Esophagus muscularis mucosa (tissue), 4 donors: ENCODE data around the gene LRP1. TPM values are rescaled to one million over a fixed set of nuclear protein-coding genes. Genes with fewer than 3 reads are reported as not detected.

Experiments
- DNase-seq: peaks from one replicate; pipeline ENCODE4 v3.0.0-alpha.2; 2017; ENCODE audit errors: extremely low spot score
- H3K27ac ChIP-seq, 4 donors: fragments of 200-600 bp; sonication (generic); replicated peaks in 1 of 4; 1 replicate in 3 of 4; 2 replicates in 1 of 4; pipeline ENCODE4 v1.5.1; 2016 to 2019; ENCODE audit warnings: mild to moderate bottlenecking in 1 of 4
- H3K27me3 ChIP-seq, 4 donors: fragments of 200-600 bp; sonication (generic); one replicate each; pipeline versions ENCODE4 v1.5.1 to v1.6.0; 2016 to 2019
- H3K36me3 ChIP-seq, 4 donors: fragments of 200-600 bp; sonication (generic); one replicate each; pipeline ENCODE4 v1.5.1; 2016 to 2019
- H3K4me1 ChIP-seq, 4 donors: fragments of 200-600 bp; sonication (generic); one replicate each; pipeline ENCODE4 v1.5.1; 2016 to 2019
- H3K4me3 ChIP-seq, 4 donors: fragments of 200-600 bp; sonication (generic); 1 replicate in 2 of 4; 2 replicates in 2 of 4; pipeline ENCODE4 v1.5.1; 2016 to 2019; ENCODE audit warnings: mild to moderate bottlenecking in 4 of 4, moderate library complexity in 1 of 4
- H3K9me3 ChIP-seq, 4 donors: fragments of 200-600 bp; sonication (generic); 1 replicate in 3 of 4; 2 replicates in 1 of 4; pipeline ENCODE4 v1.5.1; 2016 to 2019
- CTCF ChIP-seq, 3 experiments: fragments of 200-600 bp in 2 of 3; fragments of 450-650 bp in 1 of 3; sonication (generic) in 2 of 3; IDR thresholded peaks; one replicate each; pipeline ENCODE4 v1.5.1; 2017 to 2019; ENCODE audit warnings: antibody characterized with exemption in 3 of 3, mild to moderate bottlenecking in 2 of 3, moderate library complexity in 1 of 3
- EP300 ChIP-seq: sonication (generic); formaldehyde crosslinking; IDR thresholded peaks from one replicate; pipeline ENCODE4 v1.6.1; 2017; ENCODE audit warnings: antibody characterized with exemption
- POLR2A ChIP-seq: fragments of 450-650 bp; IDR thresholded peaks from one replicate; pipeline ENCODE4 v1.6.1; 2017; ENCODE audit warnings: antibody characterized with exemption, moderate library complexity, mild to moderate bottlenecking, low read depth
- POLR2AphosphoS5 ChIP-seq, 2 donors: sonication (generic); formaldehyde crosslinking; IDR thresholded peaks; one replicate each; pipeline ENCODE4 v1.6.1; 2017; ENCODE audit warnings: antibody characterized with exemption in 2 of 2
- WGBS: methylation state at CpG from one replicate; pipeline ENCODE4 v1.1.5; 2018; 5-methylcytosine and 5-hydroxymethylcytosine counted together
- intact Hi-C: fragments of 100-400 bp; cut with DNase I; formaldehyde crosslinking; loops from one replicate; pipeline ENCODE4 v1.15.1; 2023
- total RNA-seq, 4 donors: library from RNA; depleted of rRNA; stranded (reverse); fragments of >200 nt; gene quantifications; one replicate each; pipeline versions ENCODE4 v1.1.0 to v1.2.1, GENCODE V29; 2016

LRP1 gene
- total RNA-seq, 4 donors from 2014 or later: 203 to 338 (median 250) TPM

DNA sequence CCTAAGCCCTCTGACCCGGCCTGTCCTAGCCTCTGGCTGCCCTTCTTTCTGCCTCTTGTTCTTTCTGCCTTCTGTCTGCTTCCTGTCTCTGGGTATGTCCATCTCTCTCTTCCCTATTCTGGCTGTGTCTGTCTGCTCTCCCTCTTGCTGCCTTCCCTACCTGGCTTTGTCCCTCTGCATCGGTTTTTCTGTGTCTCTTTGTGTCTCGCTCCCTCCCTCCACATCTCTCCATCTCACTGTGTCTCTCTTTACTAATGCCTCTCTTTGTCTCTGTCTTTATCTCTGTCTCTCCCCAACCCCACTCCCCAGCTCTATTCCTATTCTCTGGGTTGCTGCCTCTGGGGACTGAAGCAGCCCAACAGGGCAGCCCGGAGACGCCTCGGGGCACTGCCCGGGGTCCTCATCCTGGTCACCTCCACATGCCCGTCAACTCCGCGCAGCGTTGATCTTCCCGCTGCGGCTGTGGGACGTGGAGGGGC, 111.3 kb downstream of the LRP1 start:
- Histone ChIP-seq H3K4me3 (peak overlapping the region; percentile 58 to 59 (median 59)), H3K27ac (peak overlapping the region in 1 of 4 donors; percentile 36), H3K36me3 (peaks cover under 1 to 7% (median 4%) of the 10 kb centered on the region in 4 donors), H3K4me1 (peaks cover 58 to 83% (median 72%) of the 10 kb centered on the region in 4 donors), H3K9me3 (no peaks in the 10 kb centered on the region), H3K27me3 (peaks cover 15 to 100% (median 59%) of the 10 kb centered on the region in 4 donors)
- no peak for DNase-seq
- 2% methylated on average over 14 of the region's 14 CpGs for WGBS
- TF ChIP-seq POLR2A (no peak), CTCF (IDR thresholded peaks at IDR 0.05) (no peak), EP300 (no peak)
- intact Hi-C loops: loop anchor here (1.0 kb wide), 1 partner anchor 24 kb away; no protein-coding TSS in a partner anchor

DNA sequence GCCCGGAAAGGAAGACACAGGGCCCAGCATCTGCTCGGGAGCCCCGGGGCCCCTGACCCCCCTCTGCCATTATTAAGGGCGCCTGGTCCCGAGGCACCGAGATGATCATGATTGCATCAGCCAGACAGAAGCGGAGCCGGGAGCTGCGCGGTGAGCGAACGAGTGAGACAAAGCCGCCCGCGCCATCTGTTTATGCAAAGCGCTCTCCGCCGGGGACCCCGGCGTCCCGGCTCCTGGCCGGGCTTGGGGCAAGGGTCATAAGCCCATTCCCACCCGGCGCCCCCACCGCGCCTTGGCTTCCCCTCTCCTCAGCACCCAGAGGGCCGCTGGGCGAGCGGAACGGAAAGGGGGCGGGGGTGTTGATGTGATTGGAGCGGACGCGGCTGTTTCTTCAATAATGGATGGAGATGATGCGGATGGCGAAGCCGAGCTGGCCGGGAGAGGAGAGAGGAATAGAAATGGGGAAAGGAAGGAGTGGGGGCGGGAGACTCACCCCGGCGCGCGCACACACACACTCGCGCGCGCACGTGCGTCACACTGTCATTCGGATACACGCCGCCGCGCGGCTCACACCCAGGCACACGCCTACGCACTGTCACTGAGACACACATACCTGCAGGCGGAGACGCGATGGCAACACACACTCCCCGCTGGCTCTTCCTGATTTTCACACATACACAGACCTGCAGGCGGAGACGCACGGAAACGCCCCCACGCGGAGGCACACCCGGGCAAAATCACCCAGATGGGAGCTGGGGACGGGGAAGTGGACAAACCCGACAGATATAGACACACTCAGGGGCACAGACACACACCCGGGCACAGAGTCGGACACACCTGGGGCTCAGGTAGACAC, 112.0 kb downstream of the LRP1 start:
- intact Hi-C loops: no loop called here
- TF ChIP-seq EP300 (no peak), POLR2AphosphoS5 (IDR thresholded peaks at IDR 0.05) (peak in 1 of 2 donors; percentile 5)
- H3K4me3 ChIP-seq: peak overlapping the region; percentile 58 to 59 (median 59)
- H3K36me3 ChIP-seq: peaks cover 0 to under 1% (median 0%) of the 10 kb centered on the region in 4 donors
- 1% methylated on average over 56 of the region's 72 CpGs for WGBS
- peaks cover 58 to 83% (median 72%) of the 10 kb centered on the region in 4 donors for H3K4me1 ChIP-seq
- peak overlapping the region in 1 of 4 donors; percentile 36 for H3K27ac ChIP-seq
- peaks cover 15 to 100% (median 59%) of the 10 kb centered on the region in 4 donors for H3K27me3 ChIP-seq
- no peaks in the 10 kb centered on the region for H3K9me3 ChIP-seq
- no peak for DNase-seq

- Histone ChIP-seq H3K36me3 (no peaks in the 10 kb centered on the region), H3K4me3 (peak overlapping the region; percentile 58 to 59 (median 59)), H3K4me1 (peaks cover 58 to 82% (median 72%) of the 10 kb centered on the region in 4 donors), H3K27ac (no peak overlapping the region), H3K9me3 (no peaks in the 10 kb centered on the region), H3K27me3 (peaks cover 15 to 99% (median 59%) of the 10 kb centered on the region in 4 donors)
- DNase-seq: no peak
- no peak for TF ChIP-seq EP300
- TF ChIP-seq POLR2AphosphoS5 (IDR thresholded peaks at IDR 0.05): no peak
- no peak for TF ChIP-seq CTCF (IDR thresholded peaks at IDR 0.05)
- TF ChIP-seq POLR2A: no peak
- WGBS: 18% methylated on average over 11 of the region's 19 CpGs
- intact Hi-C loops: no loop called here
These were observed 112.7 kb downstream of the LRP1 start for GRCh38 chr12:57240926-57241401.

DNA sequence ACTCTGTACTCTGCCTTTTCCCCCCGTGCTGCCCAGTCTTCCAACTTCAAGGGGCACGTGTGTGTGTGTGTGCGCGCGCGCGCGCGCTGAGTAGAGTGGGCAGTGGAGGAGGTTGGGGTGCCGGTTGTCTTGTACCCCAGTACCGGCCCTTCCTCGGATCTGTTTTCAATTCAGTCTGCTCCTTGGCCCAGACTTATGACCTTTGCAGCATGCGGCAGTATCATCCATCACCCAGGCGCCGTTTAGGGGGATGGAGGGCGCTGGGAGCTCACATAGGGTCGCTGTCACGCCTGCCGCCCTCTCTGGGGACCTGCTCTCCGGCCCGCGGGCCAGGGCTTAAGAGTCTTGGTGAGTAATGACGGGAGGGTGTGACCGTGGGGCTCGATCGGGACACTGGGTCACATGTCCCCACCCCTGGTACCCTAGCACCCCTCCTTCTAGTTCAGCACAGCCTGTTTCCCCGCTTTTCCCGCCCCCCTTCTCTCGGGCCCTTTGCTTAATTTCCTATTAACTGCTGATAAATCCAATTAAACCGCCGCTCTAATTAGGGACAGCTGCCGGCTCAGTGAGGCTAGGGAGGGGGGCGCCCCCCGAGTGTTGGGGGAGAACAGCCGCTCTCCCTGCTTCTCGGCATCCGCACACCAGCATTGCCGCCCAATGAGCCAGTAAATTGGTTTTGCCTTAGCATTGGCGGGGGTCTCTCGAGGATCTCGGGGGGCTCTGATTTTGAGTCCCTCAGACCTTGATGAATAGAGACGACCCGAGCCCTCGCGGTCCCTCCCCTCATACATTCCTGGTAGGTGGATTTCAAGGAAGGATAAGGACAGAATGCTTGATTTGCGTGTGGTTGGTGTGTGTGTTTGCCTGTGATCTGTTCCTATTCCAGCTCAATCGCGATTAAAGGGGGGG, 113.4 kb downstream of the LRP1 start:
- Histone ChIP-seq H3K4me1 (peaks cover 58 to 75% (median 69%) of the 10 kb centered on the region in 4 donors), H3K27me3 (peaks cover 14 to 96% (median 59%) of the 10 kb centered on the region in 4 donors)
- TF ChIP-seq EP300 (no peak), POLR2A (no peak), CTCF (IDR thresholded peaks at IDR 0.05) (no peak), POLR2AphosphoS5 (IDR thresholded peaks at IDR 0.05) (no peak)

More for the DNA sequence above, 113.4 kb downstream of the LRP1 start:
- intact Hi-C loops: no loop called here
- no peaks in the 10 kb centered on the region for H3K36me3 ChIP-seq
- no peaks in the 10 kb centered on the region for H3K9me3 ChIP-seq
- H3K4me3 ChIP-seq: peak overlapping the region in 1 of 4 donors; percentile 59
- no peak overlapping the region for H3K27ac ChIP-seq
- 9% methylated on average over 32 of the region's 48 CpGs for WGBS
- no peak for DNase-seq
